NCI-H1048 (cell line): ENCODE data around the gene SECISBP2.

Experiments used
- DNase-seq: peaks from one replicate; lab custom pipeline; 2025; lab: John Stamatoyannopoulos, UW

The SECISBP2 gene

GRCh38 chr9:89382026-89382986 lies 64.0 kb downstream of the SECISBP2 start:
- DNase-seq = no peak

GRCh38 chr9:89383030-89383720 lies 64.9 kb downstream of the SECISBP2 start:
- no peak for DNase-seq

GRCh38 chr9:89383721-89384300 lies 65.5 kb downstream of the SECISBP2 start:
- DNase-seq = no peak

- DNase-seq = no peak
These were observed 66.5 kb downstream of the SECISBP2 start for GRCh38 chr9:89384783-89385182.

GRCh38 chr9:89386206-89386605 lies 67.9 kb downstream of the SECISBP2 start:
- no peak for DNase-seq

GRCh38 chr9:89386797-89387196 lies 68.5 kb downstream of the SECISBP2 start:
- no peak for DNase-seq

- no peak for DNase-seq
These were observed 69.0 kb downstream of the SECISBP2 start for GRCh38 chr9:89387197-89387849.

- DNase-seq = no peak
These were observed 70.0 kb downstream of the SECISBP2 start for GRCh38 chr9:89388084-89388867.

GRCh38 chr9:89388868-89389177 lies 70.5 kb downstream of the SECISBP2 start:
- no peak for DNase-seq

GRCh38 chr9:89390068-89390555 lies 71.8 kb downstream of the SECISBP2 start:
- DNase-seq = no peak

- no peak for DNase-seq
These were observed 72.3 kb downstream of the SECISBP2 start for GRCh38 chr9:89390578-89391116.

- DNase-seq = no peak
These were observed 73.3 kb downstream of the SECISBP2 start for GRCh38 chr9:89391585-89391984.

- DNase-seq = no peak
These were observed 76.1 kb downstream of the SECISBP2 start for GRCh38 chr9:89394412-89394811.

- DNase-seq = no peak
These were observed 77.8 kb downstream of the SECISBP2 start for GRCh38 chr9:89395931-89396710.

GRCh38 chr9:89397471-89397870 lies 79.2 kb downstream of the SECISBP2 start:
- no peak for DNase-seq

- DNase-seq = no peak
These were observed 80.3 kb downstream of the SECISBP2 start for GRCh38 chr9:89398621-89399020.

GRCh38 chr9:89400403-89401116 lies 82.3 kb downstream of the SECISBP2 start:
- DNase-seq = no peak

GRCh38 chr9:89402695-89403427 lies 84.6 kb downstream of the SECISBP2 start:
- no peak for DNase-seq

- no peak for DNase-seq
These were observed 85.8 kb downstream of the SECISBP2 start for GRCh38 chr9:89404074-89404473.
